ENCODE data around the gene PTPRG. TPM values are rescaled to one million over a fixed set of nuclear protein-coding genes. Genes with fewer than 3 reads are reported as not detected.
A peak's percentile ranks its signal among the peaks of the same experiment; 100 is the strongest.

The PTPRG gene
- total and polyA plus RNA-seq, 8 donors = 50.9 to 88.4 (median 54.4) TPM

DNA sequence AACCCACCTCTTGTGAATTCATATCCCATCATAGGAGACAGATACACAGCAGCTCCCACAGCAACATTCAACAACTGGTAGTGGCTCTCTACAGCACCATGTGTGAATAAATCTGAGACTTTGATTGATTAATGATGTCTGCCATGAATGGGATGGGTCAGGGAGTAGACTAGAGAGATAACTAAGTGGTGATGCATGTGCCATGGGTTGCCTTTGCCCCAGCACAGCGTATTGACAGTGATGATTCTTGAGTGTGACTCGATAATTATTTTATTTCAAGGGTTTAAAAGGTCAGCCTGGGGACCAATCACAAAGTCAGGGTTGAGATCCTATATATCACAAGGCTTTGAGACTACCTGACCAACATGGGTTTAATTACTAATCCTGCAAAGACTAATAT, 295.9 kb downstream of the PTPRG start:
- Histone ChIP-seq H3K27ac (no peak overlapping the region), H3K27me3 (no peaks in the 10 kb centered on the region), H3K36me3 (no peaks in the 10 kb centered on the region), H3K9me3 (no peaks in the 10 kb centered on the region), H3K4me3 (no peak overlapping the region), H3K4me1 (peaks cover 0 to 12% of the 10 kb centered on the region in 2 donors)
- intact Hi-C loops (cut with DNase I) = loop anchor here in 1 of 2 donors (5.0 to 10.0 kb wide), 2 partner anchors 292 to 330 kb away; partner anchors contain the start of gene PTPRG
- TF ChIP-seq, protein P1, sequence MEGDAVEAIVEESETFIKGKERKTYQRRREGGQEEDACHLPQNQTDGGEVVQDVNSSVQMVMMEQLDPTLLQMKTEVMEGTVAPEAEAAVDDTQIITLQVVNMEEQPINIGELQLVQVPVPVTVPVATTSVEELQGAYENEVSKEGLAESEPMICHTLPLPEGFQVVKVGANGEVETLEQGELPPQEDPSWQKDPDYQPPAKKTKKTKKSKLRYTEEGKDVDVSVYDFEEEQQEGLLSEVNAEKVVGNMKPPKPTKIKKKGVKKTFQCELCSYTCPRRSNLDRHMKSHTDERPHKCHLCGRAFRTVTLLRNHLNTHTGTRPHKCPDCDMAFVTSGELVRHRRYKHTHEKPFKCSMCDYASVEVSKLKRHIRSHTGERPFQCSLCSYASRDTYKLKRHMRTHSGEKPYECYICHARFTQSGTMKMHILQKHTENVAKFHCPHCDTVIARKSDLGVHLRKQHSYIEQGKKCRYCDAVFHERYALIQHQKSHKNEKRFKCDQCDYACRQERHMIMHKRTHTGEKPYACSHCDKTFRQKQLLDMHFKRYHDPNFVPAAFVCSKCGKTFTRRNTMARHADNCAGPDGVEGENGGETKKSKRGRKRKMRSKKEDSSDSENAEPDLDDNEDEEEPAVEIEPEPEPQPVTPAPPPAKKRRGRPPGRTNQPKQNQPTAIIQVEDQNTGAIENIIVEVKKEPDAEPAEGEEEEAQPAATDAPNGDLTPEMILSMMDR (IDR thresholded peaks at IDR 0.05) = no peak
- DNase-seq = no peak
- no peak for ATAC-seq

DNA sequence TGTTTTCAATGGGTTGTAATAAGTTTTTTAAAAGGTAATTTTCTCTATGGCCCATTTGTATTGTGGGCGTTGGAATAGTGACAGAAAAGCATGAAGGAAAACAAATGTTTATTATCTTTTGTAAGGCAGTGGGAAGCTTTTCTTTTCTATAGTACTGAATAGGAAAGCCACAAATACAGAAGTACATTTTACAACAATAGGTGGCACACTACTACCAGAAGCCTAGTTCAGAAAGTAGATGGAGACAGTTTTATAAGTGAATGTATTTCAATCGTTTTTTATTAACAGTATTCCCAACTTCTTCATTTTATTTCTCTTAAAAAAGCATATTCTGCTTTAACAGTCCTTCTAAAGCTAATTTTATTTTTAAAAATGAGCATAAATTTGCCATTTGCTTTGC, 296.7 kb downstream of the PTPRG start:
- Histone ChIP-seq H3K9me3 (no peaks in the 10 kb centered on the region), H3K27ac (no peak overlapping the region), H3K4me1 (peaks cover 0 to 12% of the 10 kb centered on the region in 2 donors), H3K36me3 (no peaks in the 10 kb centered on the region), H3K4me3 (no peak overlapping the region), H3K27me3 (no peaks in the 10 kb centered on the region)
- intact Hi-C loops (cut with DNase I) = loop anchor here in 1 of 2 donors (5.0 to 10.0 kb wide), 2 partner anchors 293 to 329 kb away; partner anchors contain the start of gene PTPRG
- DNase-seq (peak in 1 of 4 donors; percentile 30), ATAC-seq (peak; percentile 77)
- TF ChIP-seq, protein P1 (IDR thresholded peaks at IDR 0.05) = peak in 1 of 2 donors; percentile 33

DNA sequence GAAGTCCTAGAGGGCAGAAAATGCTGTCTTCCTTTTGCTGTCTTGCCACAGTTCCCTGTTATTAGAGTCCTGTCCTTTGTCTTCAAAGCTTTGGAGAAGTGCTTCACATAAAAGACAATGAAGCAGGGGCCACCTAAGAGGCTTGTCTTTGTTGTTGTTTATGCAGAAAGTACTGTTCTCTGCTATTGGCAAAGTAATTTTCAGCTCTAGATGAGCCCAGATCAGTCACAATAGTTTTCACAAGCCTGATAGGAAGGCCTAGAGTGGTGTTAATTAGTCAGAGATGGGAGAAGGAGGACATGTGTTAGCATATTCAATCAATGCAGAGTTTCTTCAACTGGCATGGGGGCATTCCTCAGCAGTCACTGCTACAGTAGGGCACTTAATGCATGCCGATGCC, 300.0 kb downstream of the PTPRG start:
- ATAC-seq (no peak), DNase-seq (no peak)
- H3K4me3 ChIP-seq = no peak overlapping the region
- no peak overlapping the region for H3K27ac ChIP-seq
- H3K27me3 ChIP-seq = no peaks in the 10 kb centered on the region
- no peaks in the 10 kb centered on the region for H3K36me3 ChIP-seq
- H3K4me1 ChIP-seq = peaks cover 0 to 12% of the 10 kb centered on the region in 2 donors
- intact Hi-C loops (cut with DNase I) = no loop called here
- no peaks in the 10 kb centered on the region for H3K9me3 ChIP-seq
- TF ChIP-seq, protein P1 (IDR thresholded peaks at IDR 0.05) = no peak

DNA sequence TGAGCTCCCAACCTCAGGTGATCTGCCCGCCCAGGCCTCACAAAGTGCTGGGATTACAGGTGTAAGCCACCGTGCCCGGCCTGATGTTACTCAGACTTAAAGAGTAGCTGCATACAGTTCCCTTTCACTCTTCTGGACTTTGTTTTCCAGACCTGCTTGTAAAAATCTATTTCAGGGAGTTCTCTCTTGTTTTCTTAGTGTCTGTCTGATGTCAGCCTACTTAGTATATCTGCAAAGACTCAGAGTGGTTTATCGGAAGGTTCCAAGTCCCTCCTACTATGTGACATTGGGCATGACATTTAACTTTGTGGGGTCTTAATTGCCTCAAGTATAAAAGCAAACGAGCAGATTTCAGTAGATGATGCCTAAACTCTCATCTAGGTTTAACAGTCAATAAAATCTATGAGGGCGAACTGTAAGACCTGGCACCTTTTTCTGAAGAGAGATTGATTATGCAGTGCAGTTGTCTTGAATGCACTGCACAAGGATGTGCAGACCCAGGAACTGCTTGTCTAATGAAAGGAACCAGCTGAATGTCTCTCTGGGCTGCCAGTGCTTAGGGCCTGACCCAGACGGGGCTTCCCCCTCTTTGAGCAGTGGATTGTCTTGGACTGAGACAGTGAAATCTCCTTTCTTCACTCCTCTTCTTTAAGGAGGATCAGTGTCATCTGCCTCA, 301.4 kb downstream of the PTPRG start:
- intact Hi-C loops (cut with DNase I) = no loop called here

DNA sequence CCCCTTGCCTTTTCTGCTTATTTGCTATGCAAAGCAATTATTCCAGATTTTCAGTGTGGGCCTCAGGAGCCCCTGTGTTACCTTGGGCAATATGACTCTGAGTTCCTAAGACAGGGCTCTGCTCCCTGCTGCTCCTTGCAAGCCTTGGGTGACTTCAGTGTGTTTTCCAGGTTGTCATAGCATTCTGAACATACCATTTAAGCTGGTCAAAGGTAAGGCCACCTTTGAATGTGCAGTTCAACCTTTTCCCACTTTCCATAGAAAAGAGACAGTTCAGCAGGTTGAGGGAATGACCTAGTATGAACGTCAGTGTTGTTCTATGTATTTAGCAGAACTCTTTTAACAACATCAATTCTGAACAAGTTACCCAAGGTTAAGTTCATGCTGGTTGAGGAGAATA, 302.2 kb downstream of the PTPRG start:
- DNase-seq = no peak
- Histone ChIP-seq H3K27ac (no peak overlapping the region), H3K36me3 (no peaks in the 10 kb centered on the region), H3K4me1 (peaks cover 0 to under 1% of the 10 kb centered on the region in 2 donors), H3K4me3 (no peak overlapping the region), H3K9me3 (no peaks in the 10 kb centered on the region), H3K27me3 (no peaks in the 10 kb centered on the region)
- no peak for ATAC-seq
- intact Hi-C loops (cut with DNase I) = no loop called here
- TF ChIP-seq, protein P1 (IDR thresholded peaks at IDR 0.05) = no peak

More for the DNA sequence above, 301.4 kb downstream of the PTPRG start:
- Histone ChIP-seq H3K36me3 (no peaks in the 10 kb centered on the region), H3K9me3 (no peaks in the 10 kb centered on the region), H3K27me3 (no peaks in the 10 kb centered on the region), H3K4me3 (no peak overlapping the region), H3K4me1 (peaks cover 0 to 8% of the 10 kb centered on the region in 2 donors), H3K27ac (no peak overlapping the region)
- peak in 1 of 4 donors; percentile 60 for DNase-seq
- ATAC-seq = no peak
- TF ChIP-seq, protein P1 (IDR thresholded peaks at IDR 0.05) = no peak

Data from left lung (tissue), 10 donors.